Keratinocyte (primary cell): ENCODE data around the gene HOXB7.

Source experiments
- EZH2 ChIP-seq: IDR thresholded peaks from one replicate; pipeline ENCODE4 v1.6.1; 2012; ENCODE audit warnings: inconsistent platforms, mild to moderate bottlenecking, low read length, moderate library complexity
- TF ChIP-seq, protein P1 (sequence below), 3 experiments: IDR thresholded peaks in 1 of 3; conservative IDR thresholded peaks in 1 of 3; optimal IDR thresholded peaks in 1 of 3; 2 replicates in 2 of 3; 3 replicates in 1 of 3; pipeline versions ENCODE3 to v1.5.1; 2011; ENCODE audit warnings: low read length in 3 of 3, mild to moderate bottlenecking in 3 of 3, moderate library complexity in 2 of 3, control low read depth in 1 of 3, inconsistent platforms in 1 of 3; ENCODE audit not compliant: insufficient read depth in 2 of 3; ENCODE audit errors: extremely low read depth in 1 of 3

DNA sequence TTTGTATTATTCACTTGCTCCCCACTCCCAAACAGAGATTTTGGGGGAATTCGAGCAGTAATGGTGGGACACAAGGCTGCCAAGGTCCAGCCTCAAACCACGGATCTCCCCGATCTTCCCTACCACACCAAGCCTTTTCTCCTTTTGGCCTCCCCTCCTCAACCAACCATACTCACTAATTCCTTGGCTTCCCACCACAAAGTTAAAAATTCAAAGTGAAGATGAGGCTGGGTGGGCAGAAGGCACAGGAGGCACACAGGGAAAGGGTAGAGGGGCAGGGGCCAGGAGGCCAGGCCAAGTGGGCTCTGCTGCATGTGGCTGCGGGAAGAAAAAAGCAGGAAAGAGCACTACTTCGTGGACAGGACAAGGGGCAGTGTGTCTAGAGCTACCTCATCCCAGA lies 47.9 kb downstream of the HOXB7 start:
- no peak for TF ChIP-seq EZH2
- TF ChIP-seq, protein P1, sequence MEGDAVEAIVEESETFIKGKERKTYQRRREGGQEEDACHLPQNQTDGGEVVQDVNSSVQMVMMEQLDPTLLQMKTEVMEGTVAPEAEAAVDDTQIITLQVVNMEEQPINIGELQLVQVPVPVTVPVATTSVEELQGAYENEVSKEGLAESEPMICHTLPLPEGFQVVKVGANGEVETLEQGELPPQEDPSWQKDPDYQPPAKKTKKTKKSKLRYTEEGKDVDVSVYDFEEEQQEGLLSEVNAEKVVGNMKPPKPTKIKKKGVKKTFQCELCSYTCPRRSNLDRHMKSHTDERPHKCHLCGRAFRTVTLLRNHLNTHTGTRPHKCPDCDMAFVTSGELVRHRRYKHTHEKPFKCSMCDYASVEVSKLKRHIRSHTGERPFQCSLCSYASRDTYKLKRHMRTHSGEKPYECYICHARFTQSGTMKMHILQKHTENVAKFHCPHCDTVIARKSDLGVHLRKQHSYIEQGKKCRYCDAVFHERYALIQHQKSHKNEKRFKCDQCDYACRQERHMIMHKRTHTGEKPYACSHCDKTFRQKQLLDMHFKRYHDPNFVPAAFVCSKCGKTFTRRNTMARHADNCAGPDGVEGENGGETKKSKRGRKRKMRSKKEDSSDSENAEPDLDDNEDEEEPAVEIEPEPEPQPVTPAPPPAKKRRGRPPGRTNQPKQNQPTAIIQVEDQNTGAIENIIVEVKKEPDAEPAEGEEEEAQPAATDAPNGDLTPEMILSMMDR (optimal IDR thresholded peaks at IDR 0.05 in 1 of 3, IDR thresholded peaks at IDR 0.05 in 1 of 3, conservative IDR thresholded peaks at IDR 0.05 in 1 of 3; ENCODE audit: extremely low read depth in 1 of 3, insufficient read depth in 2 of 3, low read length in 3 of 3), result no peak
